Hepatocyte (in vitro differentiated cells): Measurements from ENCODE around the gene PDLIM1. TPM values are rescaled to one million over a fixed set of nuclear protein-coding genes. Genes with fewer than 3 reads are reported as not detected.

Experiments
- DNase-seq: peaks from one replicate; pipeline ENCODE4 v3.0.0-alpha.2; 2016; ENCODE audit warnings: low spot score
- H2AFZ ChIP-seq: fragments of 200-600 bp; sonication (generic); 2 replicates; pipeline ENCODE4 v1.6.0; 2016; ENCODE audit warnings: antibody characterized with exemption, mild to moderate bottlenecking
- H3K27ac ChIP-seq: fragments of 200-600 bp; sonication (generic); 2 replicates; pipeline ENCODE4 v1.5.1; 2016; ENCODE audit warnings: mild to moderate bottlenecking
- H3K27me3 ChIP-seq: fragments of 200-600 bp; sonication (generic); 2 replicates; pipeline ENCODE4 v1.6.1; 2016
- H3K36me3 ChIP-seq: fragments of 200-600 bp; sonication (generic); replicated peaks from 2 replicates; pipeline ENCODE4 v1.5.1; 2016; ENCODE audit warnings: low read depth; ENCODE audit not compliant: insufficient read depth
- H3K4me1 ChIP-seq: fragments of 200-600 bp; sonication (generic); 2 replicates; pipeline ENCODE4 v1.5.1; 2016; ENCODE audit warnings: mild to moderate bottlenecking, moderate library complexity; ENCODE audit not compliant: insufficient read depth
- H3K4me2 ChIP-seq: fragments of 200-600 bp; sonication (generic); 2 replicates; pipeline ENCODE4 v1.6.0; 2016
- H3K4me3 ChIP-seq: fragments of 200-600 bp; sonication (generic); 2 replicates; pipeline ENCODE4 v1.5.1; 2016; ENCODE audit warnings: mild to moderate bottlenecking
- H3K79me2 ChIP-seq: fragments of 200-600 bp; sonication (generic); 2 replicates; pipeline ENCODE4 v1.6.0; 2017; ENCODE audit warnings: mild to moderate bottlenecking
- H3K9me2 ChIP-seq: fragments of 200-600 bp; sonication (generic); replicated peaks from 2 replicates; pipeline ENCODE4 v1.6.0; 2017; ENCODE audit warnings: mild to moderate bottlenecking; ENCODE audit not compliant: insufficient read depth
- H3K9me3 ChIP-seq: fragments of 200-600 bp; sonication (generic); 2 replicates; pipeline ENCODE4 v1.5.1; 2016; ENCODE audit warnings: low read depth, mild to moderate bottlenecking
- H4K20me1 ChIP-seq: fragments of 200-600 bp; sonication (generic); 2 replicates; pipeline ENCODE4 v1.6.0; 2016; ENCODE audit warnings: mild to moderate bottlenecking; ENCODE audit not compliant: insufficient read depth, poor library complexity, severe bottlenecking
- EZH2 ChIP-seq: fragments of 200-600 bp; sonication (generic); IDR thresholded peaks from 2 replicates; pipeline ENCODE4 v1.6.1; 2016; ENCODE audit warnings: antibody characterized with exemption, mild to moderate bottlenecking, borderline replicate concordance
- EZH2phosphoT487 ChIP-seq: fragments of 200-600 bp; sonication (generic); IDR thresholded peaks from one replicate; pipeline ENCODE4 v1.6.1; 2018; ENCODE audit warnings: antibody characterized with exemption, mild to moderate bottlenecking, low read depth, moderate library complexity; ENCODE audit not compliant: unreplicated experiment, severe bottlenecking
- WGBS: methylation state at CpG from one replicate; pipeline ENCODE4 v1.1.6; 2016; ENCODE audit warnings: low lambda C conversion rate; ENCODE audit errors: missing lambda C conversion rate; 5-methylcytosine and 5-hydroxymethylcytosine counted together
- polyA plus RNA-seq: library from polyadenylated mRNA; unstranded; fragments of >200 nt; fragmentation: Nextera tagmentation; extraction: Ambion mirVana; gene quantifications from 2 replicates; pipeline ENCODE4 v1.2.1, GENCODE V29; 2016
- total RNA-seq: library from RNA; depleted of rRNA; stranded (reverse); fragments of >200 nt; gene quantifications from 2 replicates; pipeline ENCODE4 v1.2.3, GENCODE V29; 2014
- TF ChIP-seq, protein P1 (sequence below): fragments of 200-600 bp; sonication (generic); IDR thresholded peaks from 2 replicates; pipeline ENCODE4 v1.5.1; 2016; ENCODE audit warnings: antibody characterized with exemption, mild to moderate bottlenecking; ENCODE audit not compliant: poor library complexity

Gene PDLIM1
- total and polyA plus RNA-seq, 2 experiments from 2014 or later, result 58.2 to 176 TPM

DNA sequence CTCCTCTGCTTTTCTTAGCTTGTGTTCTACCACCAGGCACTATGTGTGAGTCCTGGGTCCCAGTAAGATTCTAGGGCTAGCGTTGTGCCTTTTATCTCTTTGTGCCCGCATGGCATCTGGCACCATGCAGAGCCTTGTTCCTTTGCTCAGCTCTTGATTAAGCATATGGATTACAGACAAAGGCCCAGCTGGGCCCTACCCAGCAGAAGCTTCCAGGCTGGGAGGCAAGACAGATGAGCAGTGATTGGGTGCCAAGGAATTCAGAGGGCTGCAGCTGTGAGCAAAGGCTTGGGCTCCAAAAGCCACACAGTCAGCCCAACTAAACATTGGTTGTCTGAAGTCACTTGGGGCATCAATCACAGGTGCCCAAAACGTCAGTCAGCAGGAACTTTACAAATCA, 94.8 kb downstream of the PDLIM1 start:
- Histone ChIP-seq H3K27me3 (no peaks in the 10 kb centered on the region), H3K9me2 (no peaks in the 10 kb centered on the region), H3K4me2 (no peak overlapping the region), H3K79me2 (no peaks in the 10 kb centered on the region), H3K4me1 (no peaks in the 10 kb centered on the region), H4K20me1 (no peaks in the 10 kb centered on the region), H3K27ac (no peak overlapping the region), H2AFZ (no peak overlapping the region), H3K4me3 (no peak overlapping the region), H3K36me3 (no peaks in the 10 kb centered on the region), H3K9me3 (no peaks in the 10 kb centered on the region)
- WGBS, result 84% methylated on average over 3 of the region's 3 CpGs
- DNase-seq, result no peak
- TF ChIP-seq, protein P1, sequence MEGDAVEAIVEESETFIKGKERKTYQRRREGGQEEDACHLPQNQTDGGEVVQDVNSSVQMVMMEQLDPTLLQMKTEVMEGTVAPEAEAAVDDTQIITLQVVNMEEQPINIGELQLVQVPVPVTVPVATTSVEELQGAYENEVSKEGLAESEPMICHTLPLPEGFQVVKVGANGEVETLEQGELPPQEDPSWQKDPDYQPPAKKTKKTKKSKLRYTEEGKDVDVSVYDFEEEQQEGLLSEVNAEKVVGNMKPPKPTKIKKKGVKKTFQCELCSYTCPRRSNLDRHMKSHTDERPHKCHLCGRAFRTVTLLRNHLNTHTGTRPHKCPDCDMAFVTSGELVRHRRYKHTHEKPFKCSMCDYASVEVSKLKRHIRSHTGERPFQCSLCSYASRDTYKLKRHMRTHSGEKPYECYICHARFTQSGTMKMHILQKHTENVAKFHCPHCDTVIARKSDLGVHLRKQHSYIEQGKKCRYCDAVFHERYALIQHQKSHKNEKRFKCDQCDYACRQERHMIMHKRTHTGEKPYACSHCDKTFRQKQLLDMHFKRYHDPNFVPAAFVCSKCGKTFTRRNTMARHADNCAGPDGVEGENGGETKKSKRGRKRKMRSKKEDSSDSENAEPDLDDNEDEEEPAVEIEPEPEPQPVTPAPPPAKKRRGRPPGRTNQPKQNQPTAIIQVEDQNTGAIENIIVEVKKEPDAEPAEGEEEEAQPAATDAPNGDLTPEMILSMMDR, result no peak
- TF ChIP-seq EZH2 (no peak), EZH2phosphoT487 (no peak)

DNA sequence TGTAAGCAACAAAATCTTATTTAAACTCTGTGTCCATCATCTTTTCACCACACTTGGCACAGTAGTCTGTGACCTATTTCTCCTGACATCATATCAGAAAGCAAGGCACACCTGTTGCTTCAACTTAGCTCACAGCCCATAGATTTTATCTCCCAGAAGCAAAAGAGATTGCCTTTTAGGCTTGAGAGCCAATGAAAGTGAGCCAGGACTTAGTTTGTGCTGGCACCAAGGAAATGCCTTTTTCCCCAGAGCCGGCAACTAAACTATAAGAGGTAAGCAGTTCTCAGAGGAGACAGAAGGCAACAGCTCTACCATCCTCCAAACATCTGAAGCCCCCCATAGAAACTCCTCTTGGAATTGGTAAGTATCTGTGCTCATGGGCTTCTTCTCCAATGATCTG, 96.9 kb downstream of the PDLIM1 start, which contains the start of gene ACSM6:
TSS of gene ACSM6 (plus strand) at position 295 of the 400 bp plus-strand sequence. CDS start 248 bp downstream, outside the sequence.
- Histone ChIP-seq H3K9me2 (no peaks in the 10 kb centered on the region), H3K4me2 (no peak within 1 kb of the TSS), H3K4me1 (no peaks in the 10 kb centered on the region), H4K20me1 (no peaks in the 10 kb centered on the region), H3K36me3 (no peaks in the 10 kb centered on the region), H3K9me3 (no peaks in the 10 kb centered on the region), H3K4me3 (no peak within 1 kb of the TSS), H3K79me2 (no peaks in the 10 kb centered on the region), H3K27ac (no peak within 1 kb of the TSS), H2AFZ (no peak within 1 kb of the TSS), H3K27me3 (no peaks in the 10 kb centered on the region)
- TF ChIP-seq EZH2 (no peak), EZH2phosphoT487 (no peak)
- TF ChIP-seq, protein P1, result no peak
- 87% methylated on average over 1 of the region's 1 CpG for WGBS
- no peak for DNase-seq

DNA sequence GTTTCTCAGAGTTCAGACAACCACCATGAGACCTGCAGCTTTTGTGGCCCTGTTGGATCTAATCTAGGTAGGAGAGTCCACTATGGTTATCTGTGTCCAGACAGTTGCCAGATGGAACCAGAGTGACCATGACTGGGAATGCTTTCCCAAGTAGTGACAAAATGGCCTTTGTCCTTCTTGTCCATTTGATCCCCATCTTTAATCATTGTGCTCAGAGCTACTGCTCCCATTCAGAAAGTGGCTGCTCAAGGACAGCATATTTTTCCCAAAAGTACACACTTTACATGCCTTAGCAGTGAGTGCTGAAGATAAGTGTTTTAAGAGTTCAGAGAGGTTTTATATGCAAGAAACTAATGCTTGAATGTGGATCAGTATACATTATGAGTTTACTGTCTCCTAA, 102.2 kb downstream of the PDLIM1 start:
- no peak overlapping the region for H3K4me3 ChIP-seq
- no peaks in the 10 kb centered on the region for H3K9me2 ChIP-seq
- H3K27me3 ChIP-seq, result no peaks in the 10 kb centered on the region
- no peak for TF ChIP-seq EZH2
- TF ChIP-seq, protein P1, result no peak
- TF ChIP-seq EZH2phosphoT487, result no peak
- no peaks in the 10 kb centered on the region for H3K4me1 ChIP-seq
- no peaks in the 10 kb centered on the region for H3K9me3 ChIP-seq
- DNase-seq, result no peak
- no peaks in the 10 kb centered on the region for H4K20me1 ChIP-seq
- H3K27ac ChIP-seq, result no peak overlapping the region
- H3K4me2 ChIP-seq, result no peak overlapping the region
- no peaks in the 10 kb centered on the region for H3K36me3 ChIP-seq
- H3K79me2 ChIP-seq, result no peaks in the 10 kb centered on the region
- H2AFZ ChIP-seq, result no peak overlapping the region

DNA sequence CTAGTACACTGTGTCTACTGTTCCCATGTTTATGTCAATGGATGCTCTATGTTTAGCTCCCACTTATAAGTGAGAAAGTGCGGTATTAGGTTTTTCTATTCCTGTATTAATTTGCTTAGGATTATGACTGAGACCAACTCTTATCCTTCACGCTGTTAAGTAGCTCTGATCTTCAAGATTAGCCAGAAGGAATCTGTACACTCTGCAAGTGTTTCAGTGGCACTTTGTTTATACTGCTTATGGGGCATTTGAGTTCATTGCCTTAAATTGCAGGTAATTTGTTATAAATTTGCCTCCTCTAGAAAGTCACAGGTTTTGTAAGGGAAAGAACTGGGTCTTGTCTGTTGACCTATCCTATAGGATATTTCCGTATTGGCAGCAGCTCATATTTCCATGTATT, 103.2 kb downstream of the PDLIM1 start:
- no peaks in the 10 kb centered on the region for H3K27me3 ChIP-seq
- TF ChIP-seq EZH2phosphoT487, result no peak
- TF ChIP-seq, protein P1, result no peak
- TF ChIP-seq EZH2, result no peak
- no peaks in the 10 kb centered on the region for H3K36me3 ChIP-seq
- no peak overlapping the region for H3K27ac ChIP-seq
- H3K9me3 ChIP-seq, result no peaks in the 10 kb centered on the region
- no peak for DNase-seq
- H3K9me2 ChIP-seq, result no peaks in the 10 kb centered on the region
- H3K4me1 ChIP-seq, result peaks cover 5% of the 10 kb centered on the region
- H2AFZ ChIP-seq, result no peak overlapping the region
- H3K4me2 ChIP-seq, result no peak overlapping the region
- no peak overlapping the region for H3K4me3 ChIP-seq
- H4K20me1 ChIP-seq, result no peaks in the 10 kb centered on the region
- 81% methylated on average over 3 of the region's 3 CpGs for WGBS
- no peaks in the 10 kb centered on the region for H3K79me2 ChIP-seq
